Measurements from ENCODE around the gene ANKZF1.
"Not testable (repeated sequence)": the region's sequence is repeated elsewhere in the genome, so short reads cannot be mapped to it uniquely, and the experiment has no call there.

The ANKZF1 gene

GRCh38 chr2:219229305-219230058 lies at the start of gene ANKZF1, which contains the start of gene ATG9A:
Gene ANKZF1 (plus strand): TSS chr2:219229806. CDS start chr2:219230258, 452 bp downstream.
Gene ATG9A (minus strand): TSS chr2:219229636. CDS start chr2:219228024, 1,612 bp downstream.
- in situ Hi-C loops (cut with MboI; ENCODE audit: low sequenced_read_pairs): no loop called here
- peak within 1 kb of the TSS; percentile 68 for H3K4me3 ChIP-seq
- H3K36me3 ChIP-seq (replicated peaks): peaks cover 44% of the 10 kb centered on the region
- no peaks in the 10 kb centered on the region for H3K9me3 ChIP-seq
- H3K27me3 ChIP-seq (ENCODE audit: low read depth): no peaks in the 10 kb centered on the region
- H3K4me1 ChIP-seq: peaks cover 17% of the 10 kb centered on the region
- peak; percentile 98 to 99 for DNase-seq (ENCODE audit: low spot score in 2 of 2)

- DNase-seq (ENCODE audit: low spot score in 2 of 2): peak in 1 of 2 experiments; percentile 0
- Histone ChIP-seq H3K9me3 (no peaks in the 10 kb centered on the region), H3K4me3 (no peak overlapping the region), H3K4me1 (no peaks in the 10 kb centered on the region), H3K36me3 (replicated peaks) (peaks cover 35% of the 10 kb centered on the region), H3K27me3 (ENCODE audit: low read depth) (no peaks in the 10 kb centered on the region)
- in situ Hi-C loops (cut with MboI; ENCODE audit: low sequenced_read_pairs): no loop called here
These were observed 48.6 kb upstream of the ANKZF1 start for GRCh38 chr2:219180961-219181360.

- H3K36me3 ChIP-seq (replicated peaks): peaks cover 35% of the 10 kb centered on the region
- no peak overlapping the region for H3K4me3 ChIP-seq
- H3K9me3 ChIP-seq: no peaks in the 10 kb centered on the region
- in situ Hi-C loops (cut with MboI; ENCODE audit: low sequenced_read_pairs): no loop called here
- DNase-seq (ENCODE audit: low spot score in 2 of 2): no peak
- H3K4me1 ChIP-seq: no peaks in the 10 kb centered on the region
- H3K27me3 ChIP-seq (ENCODE audit: low read depth): no peaks in the 10 kb centered on the region
These were observed 48.1 kb upstream of the ANKZF1 start for GRCh38 chr2:219181531-219181930.

- Histone ChIP-seq H3K36me3 (replicated peaks) (peaks cover 35% of the 10 kb centered on the region), H3K4me1 (no peaks in the 10 kb centered on the region), H3K4me3 (no peak overlapping the region), H3K27me3 (ENCODE audit: low read depth) (no peaks in the 10 kb centered on the region), H3K9me3 (no peaks in the 10 kb centered on the region)
- in situ Hi-C loops (cut with MboI; ENCODE audit: low sequenced_read_pairs): no loop called here
- DNase-seq (ENCODE audit: low spot score in 2 of 2): no peak
These were observed 47.1 kb upstream of the ANKZF1 start for GRCh38 chr2:219182331-219183150.

- peaks cover 35% of the 10 kb centered on the region for H3K36me3 ChIP-seq (replicated peaks)
- no peaks in the 10 kb centered on the region for H3K9me3 ChIP-seq
- H3K27me3 ChIP-seq (ENCODE audit: low read depth): no peaks in the 10 kb centered on the region
- DNase-seq (ENCODE audit: low spot score in 2 of 2): no peak
- H3K4me3 ChIP-seq: no peak overlapping the region
- in situ Hi-C loops (cut with MboI; ENCODE audit: low sequenced_read_pairs): no loop called here
- no peaks in the 10 kb centered on the region for H3K4me1 ChIP-seq
These were observed 46.3 kb upstream of the ANKZF1 start for GRCh38 chr2:219183151-219183772.

DNA sequence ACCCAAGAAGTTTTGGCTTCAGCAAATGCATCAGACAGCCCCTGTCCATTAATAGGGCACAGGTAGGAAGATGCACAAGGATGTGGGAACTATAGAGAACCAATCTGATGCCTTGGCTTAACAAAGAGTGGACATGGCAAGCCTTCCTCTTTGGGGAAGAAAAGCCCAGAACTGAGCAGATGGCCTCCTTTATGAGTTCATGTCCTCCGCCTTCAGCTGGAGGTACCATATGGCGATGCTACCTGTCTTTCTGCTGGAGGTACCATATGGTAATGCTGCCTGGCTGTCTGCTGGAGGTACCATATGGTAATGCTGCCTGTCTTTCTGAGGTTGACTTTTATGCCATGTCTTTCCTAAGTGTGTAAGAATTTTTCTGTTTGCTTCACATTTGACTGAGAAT lies 45.5 kb upstream of the ANKZF1 start:
- Histone ChIP-seq H3K36me3 (replicated peaks) (peaks cover 35% of the 10 kb centered on the region), H3K27me3 (ENCODE audit: low read depth) (no peaks in the 10 kb centered on the region), H3K4me3 (no peak overlapping the region), H3K4me1 (no peaks in the 10 kb centered on the region), H3K9me3 (no peaks in the 10 kb centered on the region)
- DNase-seq (ENCODE audit: low spot score in 2 of 2): no peak
- in situ Hi-C loops (cut with MboI; ENCODE audit: low sequenced_read_pairs): no loop called here

- Histone ChIP-seq H3K4me3 (no peak overlapping the region), H3K36me3 (replicated peaks) (peaks cover 20% of the 10 kb centered on the region), H3K4me1 (no peaks in the 10 kb centered on the region), H3K9me3 (no peaks in the 10 kb centered on the region), H3K27me3 (ENCODE audit: low read depth) (no peaks in the 10 kb centered on the region)
- DNase-seq (ENCODE audit: low spot score in 2 of 2): no peak
- in situ Hi-C loops (cut with MboI; ENCODE audit: low sequenced_read_pairs): no loop called here
These were observed 42.7 kb upstream of the ANKZF1 start for GRCh38 chr2:219186754-219187456.

DNA sequence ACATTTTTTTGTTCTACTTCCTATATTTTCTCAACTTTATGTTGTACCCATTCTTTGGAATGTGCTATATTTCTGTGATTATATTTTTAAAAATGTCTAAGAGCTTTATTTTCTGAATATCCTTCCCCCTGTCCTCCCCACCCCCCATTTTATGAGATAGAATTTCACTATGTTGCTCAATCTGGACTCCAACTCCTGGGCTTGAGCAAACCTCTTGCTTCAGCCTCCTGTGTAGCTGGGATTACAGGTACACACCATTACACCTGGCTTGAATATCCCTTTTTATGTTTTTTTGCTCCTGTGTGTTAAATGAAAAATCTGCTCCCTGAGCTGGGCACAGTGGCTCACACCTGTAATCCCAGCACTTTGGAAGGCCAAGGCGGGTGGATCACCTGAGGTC lies 32.2 kb upstream of the ANKZF1 start:
- Histone ChIP-seq H3K9me3 (no peaks in the 10 kb centered on the region), H3K4me1 (no peaks in the 10 kb centered on the region), H3K27me3 (ENCODE audit: low read depth) (no peaks in the 10 kb centered on the region), H3K36me3 (replicated peaks) (no peaks in the 10 kb centered on the region), H3K4me3 (no peak overlapping the region)
- in situ Hi-C loops (cut with MboI; ENCODE audit: low sequenced_read_pairs): no loop called here
- DNase-seq (ENCODE audit: low spot score in 2 of 2): no peak

GRCh38 chr2:219198974-219199373 lies 30.6 kb upstream of the ANKZF1 start:
- Histone ChIP-seq H3K27me3 (ENCODE audit: low read depth) (no peaks in the 10 kb centered on the region), H3K9me3 (no peaks in the 10 kb centered on the region), H3K4me1 (no peaks in the 10 kb centered on the region), H3K4me3 (no peak overlapping the region), H3K36me3 (replicated peaks) (no peaks in the 10 kb centered on the region)
- in situ Hi-C loops (cut with MboI; ENCODE audit: low sequenced_read_pairs): no loop called here
- no peak for DNase-seq (ENCODE audit: low spot score in 2 of 2)

DNA sequence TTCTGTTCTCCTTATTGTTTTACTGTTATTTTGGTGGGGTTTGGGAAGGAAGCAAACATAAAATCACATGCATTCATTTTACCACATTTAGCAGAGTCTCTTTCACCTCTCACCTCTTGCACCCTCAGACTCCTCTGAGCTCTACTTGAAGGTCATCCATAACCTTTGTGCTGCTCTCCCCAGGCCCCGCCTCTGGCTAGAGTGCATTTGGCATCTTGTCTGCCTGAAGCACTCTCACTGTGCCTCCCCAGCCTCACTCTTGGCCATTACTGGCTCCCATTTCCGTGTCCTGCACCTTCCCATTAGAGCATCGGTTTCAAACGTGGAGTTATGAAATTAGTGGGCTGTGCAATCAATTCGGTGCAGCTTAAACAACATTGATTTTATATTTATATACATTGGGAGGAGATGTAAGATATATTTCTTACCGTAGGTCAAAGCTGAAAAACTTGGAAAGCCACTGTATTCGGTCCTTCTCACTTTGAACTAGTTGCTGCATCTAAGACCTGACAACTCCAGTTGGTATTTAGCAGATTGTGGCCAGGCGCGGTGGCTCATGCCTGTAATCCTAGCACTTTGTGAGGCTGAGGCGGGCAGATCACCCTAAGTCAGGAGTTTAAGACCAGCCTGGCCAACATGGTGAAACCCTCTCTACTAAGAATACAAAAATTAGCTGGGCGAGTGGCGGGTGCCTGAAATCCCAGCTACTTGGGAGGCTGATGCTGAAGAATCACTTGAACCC lies 30.0 kb upstream of the ANKZF1 start:
- H3K4me1 ChIP-seq: no peaks in the 10 kb centered on the region
- no peak overlapping the region for H3K4me3 ChIP-seq
- in situ Hi-C loops (cut with MboI; ENCODE audit: low sequenced_read_pairs): no loop called here
- no peak for DNase-seq (ENCODE audit: low spot score in 2 of 2)
- no peaks in the 10 kb centered on the region for H3K27me3 ChIP-seq (ENCODE audit: low read depth)
- H3K9me3 ChIP-seq: 0 out of 2 replicates have a peak, but pooled peaks cover 2% of the 10 kb centered on the region
- no peaks in the 10 kb centered on the region for H3K36me3 ChIP-seq (replicated peaks)

- H3K4me3 ChIP-seq; H3K4me1 ChIP-seq; H3K36me3 ChIP-seq (replicated peaks); in situ Hi-C loops (cut with MboI; ENCODE audit: low sequenced_read_pairs); H3K9me3 ChIP-seq; H3K27me3 ChIP-seq (ENCODE audit: low read depth): not testable (repeated sequence)
- DNase-seq (ENCODE audit: low spot score in 2 of 2): peak in 1 of 2 experiments; percentile 14
These were observed 28.9 kb upstream of the ANKZF1 start for GRCh38 chr2:219200502-219201326.

DNA sequence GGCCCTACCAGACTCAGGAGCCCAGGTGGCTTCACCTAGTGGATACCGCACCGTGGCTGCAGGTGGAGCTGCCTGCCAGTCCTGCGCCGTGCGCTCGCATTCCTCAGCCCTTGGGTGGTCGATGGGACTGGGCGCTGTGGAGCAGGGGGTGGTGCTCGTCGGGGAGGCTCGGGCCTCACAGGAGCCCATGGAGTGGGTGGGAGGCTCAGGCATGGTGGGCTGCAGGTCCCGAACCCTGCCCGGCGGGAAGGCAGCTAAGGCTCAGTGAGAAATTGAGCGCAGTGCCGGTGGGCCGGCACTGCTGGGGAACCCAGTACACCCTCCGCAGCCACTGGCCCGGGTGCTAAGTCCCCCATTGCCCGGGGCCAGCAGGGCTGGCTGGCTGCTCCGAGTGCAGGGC lies 28.3 kb upstream of the ANKZF1 start:
- H3K27me3 ChIP-seq (ENCODE audit: low read depth); H3K4me1 ChIP-seq; in situ Hi-C loops (cut with MboI; ENCODE audit: low sequenced_read_pairs); DNase-seq (ENCODE audit: low spot score in 2 of 2); H3K36me3 ChIP-seq (replicated peaks); H3K9me3 ChIP-seq; H3K4me3 ChIP-seq: not testable (repeated sequence)
